HEK293T (cell line): ENCODE data around the gene FBH1.

ENCODE experiments used
- CTCF ChIA-PET: fragments of 350-600 bp; formaldehyde crosslinking; extraction: SDS; loops from one replicate; lab custom pipeline; 2021; ENCODE audit warnings: antibody characterized with exemption, inconsistent platforms; lab: Yijun Ruan, JAX
- POLR2A ChIA-PET: fragments of 350-600 bp; formaldehyde crosslinking; extraction: SDS; loops from one replicate; lab custom pipeline; 2020; ENCODE audit warnings: antibody characterized with exemption, inconsistent platforms; lab: Yijun Ruan, JAX
- DNase-seq: peaks from one replicate; pipeline ENCODE4 v3.0.0; 2012; ENCODE audit warnings: mixed read lengths; ENCODE audit errors: extremely low spot score
- ARNT ChIP-seq: fragments of 450-650 bp; IDR thresholded peaks from 2 replicates; pipeline ENCODE4 v1.6.1; 2017; ENCODE audit warnings: mild to moderate bottlenecking
- BHLHE40 ChIP-seq: fragments of 450-650 bp; IDR thresholded peaks from 2 replicates; pipeline ENCODE4 v1.6.1; 2016; ENCODE audit warnings: mild to moderate bottlenecking, moderate library complexity, borderline replicate concordance
- CTBP1 ChIP-seq: fragments of 450-650 bp; IDR thresholded peaks from 2 replicates; pipeline ENCODE4 v1.6.1; 2016; ENCODE audit warnings: borderline replicate concordance
- ELF4 ChIP-seq: fragments of 450-650 bp; IDR thresholded peaks from 2 replicates; pipeline ENCODE4 v1.6.1; 2017; ENCODE audit warnings: antibody characterized with exemption
- FOXA1 ChIP-seq: fragments of 450-650 bp; IDR thresholded peaks from 2 replicates; pipeline ENCODE4 v1.6.1; 2016; ENCODE audit warnings: mild to moderate bottlenecking
- FOXK2 ChIP-seq: fragments of 450-650 bp; IDR thresholded peaks from 2 replicates; pipeline ENCODE4 v1.6.1; 2016; ENCODE audit warnings: mild to moderate bottlenecking
- FOXM1 ChIP-seq: fragments of 450-650 bp; IDR thresholded peaks from 2 replicates; pipeline ENCODE4 v1.6.1; 2017; ENCODE audit warnings: mild to moderate bottlenecking, borderline replicate concordance
- HDGF ChIP-seq: fragments of 450-650 bp; IDR thresholded peaks from 2 replicates; pipeline ENCODE4 v1.6.1; 2017; ENCODE audit warnings: antibody characterized with exemption, borderline replicate concordance
- L3MBTL2 ChIP-seq: fragments of 450-650 bp; conservative IDR thresholded peaks from 2 replicates; pipeline ENCODE4 v1.6.1; 2016; ENCODE audit warnings: mild to moderate bottlenecking
- LEF1 ChIP-seq: fragments of 450-650 bp; IDR thresholded peaks from 2 replicates; pipeline ENCODE4 v1.6.1; 2017; ENCODE audit warnings: mild to moderate bottlenecking, borderline replicate concordance
- NFRKB ChIP-seq: fragments of 450-650 bp; IDR thresholded peaks from 2 replicates; pipeline ENCODE4 v1.6.1; 2016; ENCODE audit warnings: mild to moderate bottlenecking, moderate library complexity
- SP1 ChIP-seq: fragments of 450-650 bp; IDR thresholded peaks from 2 replicates; pipeline ENCODE4 v1.6.1; 2017
- SUZ12 ChIP-seq: fragments of 450-650 bp; IDR thresholded peaks from 2 replicates; pipeline ENCODE4 v1.6.1; 2016; ENCODE audit warnings: mild to moderate bottlenecking
- TARDBP ChIP-seq: fragments of 450-650 bp; IDR thresholded peaks from 2 replicates; pipeline ENCODE4 v1.6.1; 2016
- ZNF384 ChIP-seq: fragments of 450-650 bp; IDR thresholded peaks from 2 replicates; pipeline ENCODE4 v1.6.1; 2016
- TF ChIP-seq, protein P1 (sequence below): fragments of 450-650 bp; IDR thresholded peaks from 2 replicates; pipeline ENCODE4 v1.6.1; 2016

FBH1 gene

DNA sequence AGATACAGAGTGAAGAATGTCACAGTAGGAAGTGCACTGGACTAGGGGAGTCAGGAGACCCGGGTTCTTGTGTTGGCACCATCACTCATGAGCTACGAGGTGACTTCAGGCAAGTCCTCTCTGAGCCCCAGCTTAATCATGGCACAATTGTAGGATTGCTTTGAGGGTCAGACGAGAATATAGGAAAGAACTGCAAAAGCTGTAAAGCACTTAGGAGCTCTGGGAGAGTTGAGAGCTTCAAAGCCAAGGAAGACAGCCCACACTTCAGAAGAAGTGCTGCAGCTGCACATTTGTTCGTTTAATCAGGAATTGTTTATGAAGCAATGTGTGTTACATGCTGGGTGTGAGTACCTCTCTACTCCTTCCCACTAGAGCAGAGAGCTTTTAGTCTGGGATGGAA lies 4.4 kb downstream of the FBH1 start:
- no peak for DNase-seq
- no peak for TF ChIP-seq BHLHE40
- TF ChIP-seq L3MBTL2, result no peak
- TF ChIP-seq HDGF, result no peak
- TF ChIP-seq LEF1, result no peak
- TF ChIP-seq CTBP1, result no peak
- TF ChIP-seq ARNT, result no peak
- TF ChIP-seq NFRKB, result no peak
- TF ChIP-seq SUZ12, result no peak
- TF ChIP-seq FOXM1, result no peak
- CTCF ChIA-PET, result interaction anchor here (0.7 to 0.8 kb wide), 2 partner anchors 34 to 175 kb away, joined by 3 to 5 read pairs; no protein-coding TSS in a partner anchor
- POLR2A ChIA-PET, result interaction anchor here (0.8 kb wide), 1 partner anchor 20 kb away, joined by 4 read pairs; no protein-coding TSS in a partner anchor

DNA sequence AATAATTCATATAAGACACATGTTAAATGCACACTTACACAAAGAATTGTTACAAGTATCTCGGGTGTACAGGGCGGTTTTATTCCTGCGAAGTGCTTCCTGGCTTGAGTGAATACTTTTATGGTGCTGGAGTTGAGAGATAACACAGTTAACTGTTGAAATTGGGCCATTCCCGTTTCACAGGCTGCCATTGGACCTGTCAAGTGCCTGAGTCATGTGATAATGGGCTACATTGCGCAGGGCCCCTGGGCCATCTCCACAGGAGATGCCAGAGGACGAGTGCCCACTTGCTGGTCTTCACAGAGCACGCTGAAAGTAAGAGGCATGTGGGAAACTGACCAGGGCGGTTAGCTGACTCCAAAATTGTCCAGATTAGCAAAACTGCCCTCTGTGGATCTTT lies 4.8 kb downstream of the FBH1 start:
- no peak for TF ChIP-seq HDGF
- no peak for TF ChIP-seq TARDBP
- TF ChIP-seq, protein P1, sequence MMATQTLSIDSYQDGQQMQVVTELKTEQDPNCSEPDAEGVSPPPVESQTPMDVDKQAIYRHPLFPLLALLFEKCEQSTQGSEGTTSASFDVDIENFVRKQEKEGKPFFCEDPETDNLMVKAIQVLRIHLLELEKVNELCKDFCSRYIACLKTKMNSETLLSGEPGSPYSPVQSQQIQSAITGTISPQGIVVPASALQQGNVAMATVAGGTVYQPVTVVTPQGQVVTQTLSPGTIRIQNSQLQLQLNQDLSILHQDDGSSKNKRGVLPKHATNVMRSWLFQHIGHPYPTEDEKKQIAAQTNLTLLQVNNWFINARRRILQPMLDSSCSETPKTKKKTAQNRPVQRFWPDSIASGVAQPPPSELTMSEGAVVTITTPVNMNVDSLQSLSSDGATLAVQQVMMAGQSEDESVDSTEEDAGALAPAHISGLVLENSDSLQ, result no peak
- TF ChIP-seq CTBP1, result no peak
- TF ChIP-seq SUZ12, result no peak
- CTCF ChIA-PET, result interaction anchor here (0.7 kb wide), 1 partner anchor 35 kb away, joined by 3 read pairs; no protein-coding TSS in a partner anchor
- POLR2A ChIA-PET, result no interaction called here
- no peak for DNase-seq

DNA sequence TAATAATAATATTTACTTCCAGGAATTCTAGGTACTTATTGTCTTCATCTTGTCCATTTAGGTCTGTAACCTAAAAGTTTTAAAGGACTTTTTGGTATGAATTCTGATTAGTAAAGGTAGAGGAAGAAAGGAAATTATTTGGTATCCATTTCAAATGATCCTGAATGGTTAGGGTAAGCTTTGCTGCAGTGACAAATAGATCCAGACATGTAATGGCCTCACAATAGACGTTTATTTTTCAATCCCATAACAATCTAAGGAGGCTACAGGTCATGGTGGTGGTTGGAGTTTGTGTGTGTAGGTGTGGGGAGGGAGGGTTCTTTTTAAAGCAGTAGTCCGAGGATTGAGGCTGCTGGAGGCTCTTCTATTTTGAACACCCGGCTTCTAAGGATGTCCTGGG lies 5.3 kb downstream of the FBH1 start:
- TF ChIP-seq, protein P1, result no peak
- TF ChIP-seq LEF1, result no peak
- no peak for TF ChIP-seq ARNT
- TF ChIP-seq FOXA1, result no peak
- TF ChIP-seq ELF4, result no peak
- TF ChIP-seq SUZ12, result no peak
- TF ChIP-seq CTBP1, result no peak
- no peak for TF ChIP-seq L3MBTL2
- TF ChIP-seq FOXK2, result no peak
- no peak for TF ChIP-seq ZNF384
- TF ChIP-seq SP1, result no peak
- no peak for TF ChIP-seq NFRKB
- no peak for TF ChIP-seq FOXM1
- TF ChIP-seq BHLHE40, result no peak
- TF ChIP-seq HDGF, result no peak
- ChIA-PET CTCF (no interaction called here), POLR2A (no interaction called here)
- no peak for DNase-seq

DNA sequence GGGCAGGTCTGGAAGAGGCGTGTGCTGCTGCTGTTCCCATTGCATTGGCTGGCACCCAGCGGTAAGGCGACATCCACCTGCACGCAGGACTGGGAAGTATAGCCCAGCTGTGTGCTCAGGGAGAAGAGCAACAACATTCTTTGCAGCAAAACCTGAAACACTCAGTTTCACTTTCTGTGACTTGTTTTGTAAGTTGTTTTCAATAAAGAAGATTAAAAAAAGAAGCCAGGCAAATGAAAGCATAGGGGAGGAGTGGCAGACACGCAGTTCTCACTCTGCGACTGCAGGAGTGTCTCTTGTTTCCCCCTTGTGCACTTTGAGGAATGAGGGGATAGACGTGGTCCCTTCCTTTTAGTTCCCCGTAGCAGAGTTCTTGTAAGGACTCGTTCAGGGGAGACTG lies 5.8 kb downstream of the FBH1 start:
- no peak for TF ChIP-seq BHLHE40
- TF ChIP-seq ZNF384, result no peak
- no peak for TF ChIP-seq ELF4
- no peak for TF ChIP-seq CTBP1
- no peak for TF ChIP-seq LEF1
- TF ChIP-seq L3MBTL2, result no peak
- TF ChIP-seq, protein P1, result no peak
- TF ChIP-seq TARDBP, result no peak
- TF ChIP-seq SP1, result no peak
- no peak for TF ChIP-seq FOXK2
- TF ChIP-seq FOXA1, result no peak
- TF ChIP-seq SUZ12, result no peak
- no peak for TF ChIP-seq FOXM1
- TF ChIP-seq ARNT, result no peak
- TF ChIP-seq NFRKB, result no peak
- TF ChIP-seq HDGF, result no peak
- no peak for DNase-seq
- ChIA-PET CTCF (no interaction called here), POLR2A (no interaction called here)

DNA sequence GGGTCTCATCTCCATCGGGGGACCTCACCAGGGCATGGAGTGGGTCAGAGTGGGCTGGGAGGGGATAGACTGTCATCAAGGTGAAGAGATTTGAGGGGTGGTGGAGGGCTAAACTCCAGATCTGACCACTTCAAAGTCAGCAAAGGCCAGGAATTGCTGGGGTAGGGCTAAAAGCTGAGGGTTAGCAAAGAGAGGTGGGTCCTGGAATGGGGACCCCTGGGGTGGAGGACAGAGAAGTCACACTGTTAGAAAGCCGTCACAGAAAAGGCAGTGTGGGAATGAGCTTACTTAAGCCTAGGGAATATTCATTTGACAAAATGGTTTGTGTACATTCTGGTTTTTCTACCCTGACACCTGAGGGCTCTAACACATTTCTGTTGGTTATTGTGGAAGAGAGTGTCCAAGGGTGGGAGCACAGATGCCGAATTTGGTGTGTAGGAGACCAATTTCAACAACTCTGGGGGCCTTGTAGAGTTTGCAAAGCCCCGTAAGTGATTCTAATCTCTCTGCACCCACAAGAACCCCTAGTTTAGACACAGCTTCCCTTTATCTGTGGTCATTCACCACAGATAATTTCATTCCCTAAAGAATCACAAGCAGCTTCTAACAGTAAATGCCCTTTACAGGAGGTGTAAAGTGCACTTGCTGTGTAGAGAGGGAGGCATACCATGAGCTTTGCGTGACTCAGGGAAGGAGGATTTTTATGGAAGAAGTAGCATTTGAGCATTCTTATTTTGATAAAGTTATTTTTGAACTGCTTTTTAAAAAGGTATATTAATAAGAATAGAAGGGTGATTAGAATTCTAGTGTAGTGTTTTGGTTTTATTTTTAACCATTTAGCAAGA lies 6.4 kb downstream of the FBH1 start:
- ChIA-PET CTCF (interaction anchor here (0.6 kb wide), 1 partner anchor 114 kb away, joined by 4 read pairs; no protein-coding TSS in a partner anchor), POLR2A (no interaction called here)
- DNase-seq, result no peak

More for the DNA sequence above, 6.4 kb downstream of the FBH1 start:
- no peak for TF ChIP-seq BHLHE40
- no peak for TF ChIP-seq ELF4
- TF ChIP-seq FOXK2, result no peak
- no peak for TF ChIP-seq CTBP1
- TF ChIP-seq SP1, result no peak
- TF ChIP-seq ZNF384, result no peak
- TF ChIP-seq, protein P1, result no peak
- no peak for TF ChIP-seq HDGF
- TF ChIP-seq SUZ12, result no peak
- TF ChIP-seq FOXM1, result no peak
- no peak for TF ChIP-seq ARNT
- no peak for TF ChIP-seq TARDBP
- TF ChIP-seq L3MBTL2, result no peak
- TF ChIP-seq LEF1, result no peak
- TF ChIP-seq FOXA1, result no peak
- no peak for TF ChIP-seq NFRKB
